ENCODE measurements around the gene PIEZO1. TPM values are rescaled to one million over a fixed set of nuclear protein-coding genes. Genes with fewer than 3 reads are reported as not detected.

PIEZO1 gene
- total RNA-seq, 2 donors from 2014 or later: 84.1 to 97.0 TPM

DNA sequence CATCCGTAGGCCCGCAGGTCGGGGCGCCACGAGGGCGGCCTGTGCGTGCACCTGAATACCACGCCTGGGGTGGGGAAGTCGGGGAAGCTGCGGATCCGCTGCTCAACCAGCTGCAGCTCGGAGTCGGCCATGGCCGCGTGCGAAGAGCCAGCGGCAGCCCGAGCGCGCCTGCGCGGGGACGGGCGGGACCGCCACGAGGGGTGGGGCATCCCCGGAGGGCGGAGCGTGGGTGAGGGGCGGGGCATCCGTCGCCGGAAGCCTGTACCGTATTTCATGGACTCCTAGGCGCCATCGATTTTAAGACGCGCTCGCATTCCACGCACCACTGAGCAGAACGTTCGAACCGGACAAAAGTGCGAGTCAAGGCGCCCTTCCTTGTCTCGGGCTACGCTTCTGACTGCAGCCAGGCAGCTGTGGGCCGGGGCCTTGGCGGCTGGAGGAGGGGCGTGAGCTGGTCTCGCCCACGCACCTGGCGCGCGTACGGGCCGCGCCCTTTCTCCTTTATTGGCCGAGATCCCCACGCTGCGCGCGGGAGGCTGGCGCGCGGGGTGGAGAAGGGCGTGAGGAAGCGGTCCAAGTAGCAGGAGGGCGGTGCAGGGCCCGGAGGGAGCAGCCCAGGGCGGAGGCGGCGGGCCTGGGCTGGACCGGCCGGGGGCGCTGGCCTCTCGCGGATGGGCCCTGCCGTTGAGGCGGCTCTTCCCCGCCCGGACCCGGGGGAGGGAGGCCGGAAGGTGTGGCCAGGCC, 26.9 kb upstream of the PIEZO1 start, which contains the start of gene APRT:
Gene APRT, minus strand, starts transcription at position 160 of the 744 bp plus-strand sequence. Its CDS starts 29 bp downstream, at position 131.
- H3K27me3 ChIP-seq (ENCODE audit: control insufficient read depth, insufficient read depth, low read length, poor library complexity, severe bottlenecking): no peaks in the 10 kb centered on the region
- no peaks in the 10 kb centered on the region for H3K27me3 Mint-ChIP-seq (ENCODE audit: insufficient read depth)
- peak within 1 kb of the TSS; percentile 91 for H3K27ac ChIP-seq (ENCODE audit: low read depth, low read length)
- TF ChIP-seq CTCF (conservative IDR thresholded peaks at IDR 0.05): peak; percentile 68
- H3K4me1 ChIP-seq (ENCODE audit: control insufficient read depth, insufficient read depth, low read length): peaks cover 9% of the 10 kb centered on the region
- peak within 1 kb of the TSS; percentile 95 for H3K27ac Mint-ChIP-seq
- peak within 1 kb of the TSS; percentile 68 for H3K9ac ChIP-seq (ENCODE audit: extremely low read depth, low read length, poor library complexity, severe bottlenecking)
- 0% methylated on average over 27 to 84 of the region's 84 CpGs for WGBS, 2 experiments (ENCODE audit: insufficient coverage in 1 of 2, insufficient read length in 1 of 2)
- H3K4me3 ChIP-seq (ENCODE audit: low read length): peak within 1 kb of the TSS; percentile 86
- DNase-seq: peak; percentile 98
- peaks cover 5% of the 10 kb centered on the region for H3K4me1 Mint-ChIP-seq
- no peaks in the 10 kb centered on the region for H3K9me3 Mint-ChIP-seq
- peaks cover 23% of the 10 kb centered on the region for H3K36me3 ChIP-seq (ENCODE audit: control insufficient read depth, insufficient read depth, low read length)
- no peaks in the 10 kb centered on the region for H3K9me3 ChIP-seq (ENCODE audit: control insufficient read depth, low read length)
- peaks cover 23% of the 10 kb centered on the region for H3K36me3 Mint-ChIP-seq (ENCODE audit: low read depth)
- peak within 1 kb of the TSS; percentile 75 for H3K4me3 Mint-ChIP-seq

DNA sequence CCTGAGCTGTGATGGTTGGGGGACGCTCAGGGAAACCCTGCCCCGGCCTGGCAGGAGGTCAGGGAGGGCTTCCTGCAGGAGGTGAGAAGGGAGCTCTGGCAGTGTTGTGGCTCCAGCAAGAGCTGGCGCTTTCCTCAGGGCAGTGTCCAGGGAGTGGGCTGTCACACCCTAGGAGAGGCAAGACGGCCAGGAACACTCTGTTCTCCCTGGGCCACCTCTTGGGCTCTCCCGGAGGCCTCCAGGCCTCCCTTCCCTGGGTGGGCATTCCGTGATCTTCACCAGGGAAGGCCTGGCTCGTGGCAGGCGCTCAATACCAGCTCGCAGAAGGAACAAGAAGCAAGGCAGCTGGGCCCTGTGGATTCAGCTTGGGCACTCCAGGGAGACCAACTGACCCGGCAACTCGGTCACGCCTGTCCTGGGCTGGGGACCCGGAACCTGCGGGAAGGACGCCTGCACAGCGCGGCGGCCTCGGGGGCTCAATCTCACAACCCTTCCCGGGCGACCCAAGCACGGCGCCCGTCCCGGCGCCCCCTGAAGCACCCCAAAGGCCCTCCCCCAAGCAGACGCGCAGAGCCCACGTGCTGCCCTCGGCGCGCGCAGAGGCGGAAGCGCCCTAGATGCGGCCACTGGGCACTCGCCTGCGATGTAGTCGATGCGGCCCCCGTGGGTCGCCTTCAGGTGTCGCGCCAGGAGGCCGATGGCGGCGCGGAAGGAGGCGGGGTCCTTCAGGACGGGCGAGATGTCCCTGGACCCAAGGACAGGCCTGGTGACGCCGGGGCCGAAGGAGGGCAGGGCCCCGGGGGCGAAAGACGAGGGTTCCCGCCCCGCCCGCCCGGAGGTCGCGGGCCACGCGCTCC, 26.1 kb upstream of the PIEZO1 start:
- no peaks in the 10 kb centered on the region for H3K27me3 ChIP-seq (ENCODE audit: control insufficient read depth, insufficient read depth, low read length, poor library complexity, severe bottlenecking)
- H3K4me3 ChIP-seq (ENCODE audit: low read length): peak overlapping the region; percentile 86
- 3 to 12% methylated on average over 22 to 65 of the region's 65 CpGs for WGBS, 2 experiments (ENCODE audit: insufficient coverage in 1 of 2, insufficient read length in 1 of 2)
- H3K27ac ChIP-seq (ENCODE audit: low read depth, low read length): peak overlapping the region; percentile 64
- Mint-ChIP-seq H3K9me3 (no peaks in the 10 kb centered on the region), H3K4me3 (peak overlapping the region; percentile 75), H3K36me3 (ENCODE audit: low read depth) (peaks cover 27% of the 10 kb centered on the region), H3K4me1 (peaks cover 5% of the 10 kb centered on the region), H3K27me3 (ENCODE audit: insufficient read depth) (no peaks in the 10 kb centered on the region), H3K27ac (peak overlapping the region; percentile 78)
- no peak for TF ChIP-seq CTCF (conservative IDR thresholded peaks at IDR 0.05)
- peak overlapping the region; percentile 68 for H3K9ac ChIP-seq (ENCODE audit: extremely low read depth, low read length, poor library complexity, severe bottlenecking)
- DNase-seq: peak; percentile 75
- H3K4me1 ChIP-seq (ENCODE audit: control insufficient read depth, insufficient read depth, low read length): peaks cover 9% of the 10 kb centered on the region
- H3K9me3 ChIP-seq (ENCODE audit: control insufficient read depth, low read length): no peaks in the 10 kb centered on the region
- H3K36me3 ChIP-seq (ENCODE audit: control insufficient read depth, insufficient read depth, low read length): peaks cover 28% of the 10 kb centered on the region

DNA sequence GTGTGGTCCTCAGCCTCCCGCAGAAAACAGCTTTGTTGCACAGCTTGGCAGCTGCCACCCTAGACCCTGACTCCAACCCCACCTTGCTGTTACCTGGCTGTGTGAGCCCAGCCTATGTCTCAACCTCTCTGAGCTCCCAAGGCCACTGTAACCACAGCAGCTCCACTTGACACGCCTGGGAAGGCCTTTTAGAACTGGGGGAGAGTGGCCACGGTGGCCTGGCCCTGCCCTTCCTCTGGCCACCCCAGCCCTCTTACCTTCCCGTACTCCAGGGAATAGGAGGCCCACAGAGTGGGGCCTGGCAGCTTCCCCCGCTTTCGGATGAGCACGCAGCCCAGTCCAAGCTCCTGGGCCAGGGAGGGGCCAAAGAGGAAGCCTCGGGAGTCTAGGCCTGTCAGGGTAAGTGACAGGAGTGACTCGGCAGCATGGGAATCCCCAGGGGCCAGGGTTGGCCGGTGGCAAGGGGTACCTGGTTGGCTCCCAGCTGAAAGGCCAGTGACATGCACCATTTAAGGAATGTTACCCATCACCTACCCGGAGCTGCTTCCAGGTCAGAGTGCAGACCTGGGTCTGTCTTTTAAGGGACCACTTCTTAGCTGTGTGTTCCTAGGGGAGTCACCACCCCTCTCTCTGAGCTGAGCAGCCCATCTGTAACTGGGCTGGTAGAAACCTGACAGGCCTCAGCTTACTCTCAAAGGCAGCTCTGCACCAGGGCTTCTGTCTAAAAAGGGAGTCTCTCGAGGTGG, 25.3 kb upstream of the PIEZO1 start:
- Histone ChIP-seq H3K27me3 (ENCODE audit: control insufficient read depth, insufficient read depth, low read length, poor library complexity, severe bottlenecking) (no peaks in the 10 kb centered on the region), H3K9me3 (ENCODE audit: control insufficient read depth, low read length) (no peaks in the 10 kb centered on the region), H3K27ac (ENCODE audit: low read depth, low read length) (no peak overlapping the region), H3K4me1 (ENCODE audit: control insufficient read depth, insufficient read depth, low read length) (peaks cover 9% of the 10 kb centered on the region), H3K9ac (ENCODE audit: extremely low read depth, low read length, poor library complexity, severe bottlenecking) (peak overlapping the region; percentile 68), H3K36me3 (ENCODE audit: control insufficient read depth, insufficient read depth, low read length) (peaks cover 28% of the 10 kb centered on the region), H3K4me3 (ENCODE audit: low read length) (peak overlapping the region; percentile 86)
- Mint-ChIP-seq H3K27me3 (ENCODE audit: insufficient read depth) (no peaks in the 10 kb centered on the region), H3K27ac (peak overlapping the region; percentile 26), H3K9me3 (no peaks in the 10 kb centered on the region), H3K36me3 (ENCODE audit: low read depth) (peaks cover 27% of the 10 kb centered on the region), H3K4me1 (peaks cover 5% of the 10 kb centered on the region), H3K4me3 (peak overlapping the region; percentile 75)
- TF ChIP-seq CTCF (conservative IDR thresholded peaks at IDR 0.05): no peak
- WGBS, 2 experiments (ENCODE audit: insufficient coverage in 1 of 2, insufficient read length in 1 of 2): 64 to 78% methylated on average over 6 to 12 of the region's 12 CpGs
- peak; percentile 70 for DNase-seq

Data from endodermal cell (in vitro differentiated cells).